HCT116 (cell line): ENCODE measurements around the gene CISD1. TPM values are rescaled to one million over a fixed set of nuclear protein-coding genes. Genes with fewer than 3 reads are reported as not detected.

Source experiments
- ATAC-seq: fragments of 200-7000 bp; cut with Tn5 transposase; 2 replicates; pipeline ENCODE4 v1.9.1; 2020; ENCODE audit warnings: mild to moderate bottlenecking, moderate library complexity
- BruUV-seq: library from RNA; stranded (reverse); fragments of 400-500 nt; replicated peaks from 2 replicates; lab custom pipeline; 2021; lab: Mats Ljungman, UMichigan
- CTCF ChIA-PET: fragments of 300-600 bp; sonication (Branson Sonifier 250); formaldehyde crosslinking; loops from one replicate; lab custom pipeline; 2021; ENCODE audit warnings: antibody characterized with exemption; lab: Charles Lee
- POLR2A ChIA-PET: fragments of 300-600, 350-600 bp; sonication (Branson Sonifier 250); formaldehyde crosslinking; loops from one replicate; lab custom pipeline; 2021; ENCODE audit warnings: antibody characterized with exemption; lab: Charles Lee
- RAD21 ChIA-PET, 2 experiments: fragments of 300-600 bp; sonication (Branson Sonifier 250); formaldehyde crosslinking; loops; one replicate each; lab custom pipeline; 2023; ENCODE audit warnings: low total read pairs in 2 of 2; ENCODE audit not compliant: uncharacterized antibody in 2 of 2, unreplicated experiment in 2 of 2, low non-redundant PET in 1 of 2; lab: Charles Lee
- DNase-seq: peaks from one replicate; pipeline ENCODE4 v3.0.0-alpha.2; 2010; ENCODE audit warnings: low read depth, low spot score
- H2AFZ ChIP-seq: fragments of 200-600 bp; shearing (Covaris generic), sonication (generic); 2 replicates; pipeline ENCODE4 v1.6.1; 2017; ENCODE audit warnings: low read depth, mixed run types, mixed read lengths, antibody characterized with exemption, low read length; ENCODE audit not compliant: poor library complexity, severe bottlenecking
- H3K27ac ChIP-seq: 2 replicates; pipeline ENCODE4 v1.5.1; 2012; ENCODE audit warnings: low read depth, low read length
- H3K27me3 ChIP-seq: fragments of 200-600 bp; sonication (generic); 2 replicates; pipeline ENCODE4 v1.6.1; 2016; ENCODE audit warnings: mixed run types, low read length, mixed read lengths; ENCODE audit not compliant: insufficient read depth
- H3K36me3 ChIP-seq, 2 experiments: fragments of 200-500 bp in 1 of 2; fragments of 200-600 bp in 1 of 2; sonication (Bioruptor generic) in 1 of 2; sonication (generic) in 1 of 2; 2 replicates each; pipeline versions ENCODE4 v1.5.1 to v1.6.1; 2014 to 2016; ENCODE audit warnings: low read length in 2 of 2, inconsistent platforms in 1 of 2, mixed read lengths in 1 of 2, mixed run types in 1 of 2; ENCODE audit not compliant: insufficient read depth in 2 of 2, control insufficient read depth in 1 of 2
- H3K4me1 ChIP-seq, 2 experiments: fragments of 200-600 bp in 1 of 2; sonication (generic) in 1 of 2; 2 replicates each; pipeline versions ENCODE4 v1.5.1 to v1.6.1; 2012 to 2017; ENCODE audit warnings: low read length in 2 of 2, inconsistent platforms in 1 of 2, mild to moderate bottlenecking in 1 of 2, mixed read lengths in 1 of 2, mixed run types in 1 of 2, moderate library complexity in 1 of 2; ENCODE audit not compliant: insufficient read depth in 2 of 2, control insufficient read depth in 1 of 2
- H3K4me2 ChIP-seq: fragments of 200-600 bp; sonication (generic); 2 replicates; pipeline ENCODE4 v1.6.1; 2017; ENCODE audit warnings: mixed run types, low read length, mixed read lengths
- H3K4me3 ChIP-seq, 2 experiments: fragments of 200-600 bp in 1 of 2; sonication (generic) in 1 of 2; replicated peaks in 1 of 2; 2 replicates each; pipeline ENCODE4 v1.5.1; 2011 to 2016; ENCODE audit warnings: low read length in 2 of 2, control low read depth in 1 of 2, low read depth in 1 of 2, mild to moderate bottlenecking in 1 of 2, mixed read lengths in 1 of 2, mixed run types in 1 of 2
- H3K79me2 ChIP-seq: fragments of 200-600 bp; sonication (generic); 2 replicates; pipeline ENCODE4 v1.6.1; 2017; ENCODE audit warnings: mild to moderate bottlenecking, mixed run types, low read length, moderate library complexity, mixed read lengths; ENCODE audit not compliant: insufficient read depth
- H3K9ac ChIP-seq: fragments of 200-600 bp; sonication (generic); 2 replicates; pipeline ENCODE4 v1.6.1; 2016; ENCODE audit warnings: low read length, mixed read lengths
- H3K9me2 ChIP-seq: fragments of 200-600 bp; sonication (generic), shearing (Covaris generic); 2 replicates; pipeline ENCODE4 v1.6.1; 2017; ENCODE audit warnings: mixed run types, mild to moderate bottlenecking, moderate library complexity; ENCODE audit not compliant: insufficient read depth
- H3K9me3 ChIP-seq, 2 experiments: fragments of 200-500 bp in 1 of 2; fragments of 200-600 bp in 1 of 2; sonication (Bioruptor generic) in 1 of 2; sonication (generic) in 1 of 2; 2 replicates each; pipeline ENCODE4 v1.6.1; 2014 to 2017; ENCODE audit warnings: low read length in 2 of 2, mixed read lengths in 2 of 2, inconsistent platforms in 1 of 2, low read depth in 1 of 2, mild to moderate bottlenecking in 1 of 2, mixed run types in 1 of 2, moderate library complexity in 1 of 2; ENCODE audit not compliant: control insufficient read depth in 1 of 2, insufficient read depth in 1 of 2
- H4K20me1 ChIP-seq: fragments of 200-600 bp; sonication (generic), shearing (Covaris generic); 2 replicates; pipeline ENCODE4 v1.6.1; 2017; ENCODE audit warnings: mixed run types, mild to moderate bottlenecking, moderate library complexity; ENCODE audit not compliant: insufficient read depth
- CTCF ChIP-seq, 3 experiments: fragments of 200-600 bp in 1 of 3; sonication (generic) in 1 of 3; IDR thresholded peaks in 2 of 3; conservative IDR thresholded peaks in 1 of 3; 2 replicates each; pipeline ENCODE4 v1.5.1; 2012 to 2017; ENCODE audit warnings: low read depth in 2 of 3, low read length in 2 of 3, antibody characterized with exemption in 1 of 3, borderline replicate concordance in 1 of 3, control low read depth in 1 of 3, mild to moderate bottlenecking in 1 of 3, mixed read lengths in 1 of 3, mixed run types in 1 of 3, moderate library complexity in 1 of 3; ENCODE audit not compliant: insufficient read depth in 1 of 3
- EGR1 ChIP-seq: IDR thresholded peaks from 2 replicates; pipeline ENCODE4 v1.6.1; 2012; ENCODE audit warnings: low read depth
- MAX ChIP-seq: IDR thresholded peaks from 2 replicates; pipeline ENCODE4 v1.6.1; 2012
- POLR2A ChIP-seq: IDR thresholded peaks from 2 replicates; pipeline ENCODE4 v1.7.0; 2011; ENCODE audit warnings: borderline replicate concordance; ENCODE audit not compliant: insufficient read depth, insufficient read length; ENCODE audit errors: extremely low read depth
- POLR2AphosphoS5 ChIP-seq: IDR thresholded peaks from 2 replicates; pipeline ENCODE4 v1.6.1; 2011; ENCODE audit warnings: mild to moderate bottlenecking, low read depth, low read length, moderate library complexity
- RAD21 ChIP-seq: IDR thresholded peaks from 2 replicates; pipeline ENCODE4 v1.6.1; 2012; ENCODE audit warnings: low read depth, mild to moderate bottlenecking
- REST ChIP-seq: IDR thresholded peaks from 2 replicates; pipeline ENCODE4 v1.6.1; 2012; ENCODE audit warnings: low read depth
- YY1 ChIP-seq: IDR thresholded peaks from 2 replicates; pipeline ENCODE4 v1.6.1; 2011; ENCODE audit warnings: low read length, low read depth, moderate library complexity, mild to moderate bottlenecking; ENCODE audit not compliant: insufficient replicate concordance; ENCODE audit errors: extremely low read depth
- ZBTB33 ChIP-seq: IDR thresholded peaks from 2 replicates; pipeline ENCODE4 v1.6.1; 2011; ENCODE audit warnings: mild to moderate bottlenecking, low read length, moderate library complexity; ENCODE audit not compliant: insufficient replicate concordance; ENCODE audit errors: extremely low read depth
- ZFX ChIP-seq: fragments of 450-650 bp; IDR thresholded peaks from 2 replicates; pipeline ENCODE4 v1.6.1; 2017
- ZNF274 ChIP-seq: fragments of 200-500 bp; sonication (Bioruptor generic); IDR thresholded peaks from 2 replicates; pipeline ENCODE4 v1.6.1; 2014; ENCODE audit warnings: mild to moderate bottlenecking, low read depth, low read length, inconsistent platforms
- intact Hi-C: fragments of 100-400 bp; cut with micrococcal nuclease; formaldehyde crosslinking; loops from 2 replicates; pipeline ENCODE4 v1.10.0; 2022
- total RNA-seq: library from RNA; stranded (reverse); gene quantifications from one replicate; pipeline ENCODE4 v1.2.1, GENCODE V29; 2021; ENCODE audit not compliant: unreplicated experiment

The CISD1 gene
- total RNA-seq, 1 experiment from 2014 or later = 47.3 TPM

GRCh38 chr10:58291538-58292174 lies 22.7 kb downstream of the CISD1 start:
- no TSS peak for BruUV-seq
- H3K27ac ChIP-seq = no peak overlapping the region
- H4K20me1 ChIP-seq = no peaks in the 10 kb centered on the region
- intact Hi-C loops = loop anchor here (1.0 kb wide), 1 partner anchor 114 kb away; no protein-coding TSS in a partner anchor
- H3K79me2 ChIP-seq = no peaks in the 10 kb centered on the region
- H3K4me1 ChIP-seq = no peaks in the 10 kb centered on the region
- H3K27me3 ChIP-seq = no peaks in the 10 kb centered on the region
- ATAC-seq = peak; percentile 79
- H2AFZ ChIP-seq = no peak overlapping the region
- H3K9me2 ChIP-seq = no peaks in the 10 kb centered on the region
- TF ChIP-seq RAD21 (peak; percentile 83), CTCF (IDR thresholded peaks at IDR 0.05 in 2 of 3, conservative IDR thresholded peaks at IDR 0.05 in 1 of 3; ENCODE audit: borderline replicate concordance in 1 of 3, insufficient read depth in 1 of 3, low read depth in 2 of 3, low read length in 2 of 3) (peak; percentile 65 to 82 (median 73)), ZFX (no peak), YY1 (no peak)
- H3K4me2 ChIP-seq = no peak overlapping the region
- no peaks in the 10 kb centered on the region for H3K36me3 ChIP-seq
- ChIA-PET RAD21 (interaction anchor here in 1 of 2 experiments (1.0 to 1.2 kb wide), 2 partner anchors 113 to 114 kb away, joined by 5 to 6 read pairs; no protein-coding TSS in a partner anchor), CTCF (interaction anchor here (0.7 to 3.8 kb wide), 11 partner anchors 8 to 139 kb away, joined by 3 to 119 read pairs (median 4); partner anchors contain the start of gene CISD1), POLR2A (no interaction called here)
- peak; percentile 24 for DNase-seq
- no peaks in the 10 kb centered on the region for H3K9me3 ChIP-seq
- no peak overlapping the region for H3K4me3 ChIP-seq
- no peak overlapping the region for H3K9ac ChIP-seq

GRCh38 chr10:58293989-58294388 lies 25.0 kb downstream of the CISD1 start:
- no peaks in the 10 kb centered on the region for H3K79me2 ChIP-seq
- H3K27me3 ChIP-seq = no peaks in the 10 kb centered on the region
- ATAC-seq (no peak), DNase-seq (no peak)
- no peaks in the 10 kb centered on the region for H3K9me2 ChIP-seq
- H3K4me1 ChIP-seq = no peaks in the 10 kb centered on the region
- H3K9me3 ChIP-seq = no peaks in the 10 kb centered on the region
- H3K4me2 ChIP-seq = no peak overlapping the region
- POLR2A ChIA-PET = no interaction called here
- CTCF ChIA-PET = interaction anchor here (1.9 kb wide), 1 partner anchor 117 kb away, joined by 6 read pairs; no protein-coding TSS in a partner anchor
- H4K20me1 ChIP-seq = no peaks in the 10 kb centered on the region
- no peaks in the 10 kb centered on the region for H3K36me3 ChIP-seq
- H3K9ac ChIP-seq = no peak overlapping the region
- RAD21 ChIA-PET = no interaction called here
- no TSS peak for BruUV-seq
- intact Hi-C loops = no loop called here
- no peak overlapping the region for H3K27ac ChIP-seq
- H2AFZ ChIP-seq = no peak overlapping the region
- H3K4me3 ChIP-seq = no peak overlapping the region
- TF ChIP-seq ZBTB33 = no peak
- TF ChIP-seq EGR1 = no peak
- no peak for TF ChIP-seq POLR2A
- TF ChIP-seq REST = no peak
- TF ChIP-seq MAX = no peak
- TF ChIP-seq ZNF274 = no peak
- TF ChIP-seq POLR2AphosphoS5 = no peak
